PC-3 (cell line): ENCODE results near the gene GLB1L2.

Experiments
- CTCF ChIP-seq: fragments of 300-600 bp; sonication (generic); conservative IDR thresholded peaks from 2 replicates; pipeline ENCODE4 v1.5.1; 2017; ENCODE audit warnings: antibody characterized with exemption, low read depth, mild to moderate bottlenecking, low read length
- EZH2 ChIP-seq: fragments of 300-600 bp; sonication (generic); IDR thresholded peaks from one replicate; pipeline ENCODE4 v1.6.1; 2017; ENCODE audit warnings: antibody characterized with exemption, mild to moderate bottlenecking, low read length; ENCODE audit not compliant: unreplicated experiment
- EZH2phosphoT487 ChIP-seq: fragments of 300-600 bp; sonication (generic); IDR thresholded peaks from 2 replicates; pipeline ENCODE4 v1.6.1; 2018; ENCODE audit warnings: mild to moderate bottlenecking, antibody characterized with exemption, low read length, borderline replicate concordance

DNA sequence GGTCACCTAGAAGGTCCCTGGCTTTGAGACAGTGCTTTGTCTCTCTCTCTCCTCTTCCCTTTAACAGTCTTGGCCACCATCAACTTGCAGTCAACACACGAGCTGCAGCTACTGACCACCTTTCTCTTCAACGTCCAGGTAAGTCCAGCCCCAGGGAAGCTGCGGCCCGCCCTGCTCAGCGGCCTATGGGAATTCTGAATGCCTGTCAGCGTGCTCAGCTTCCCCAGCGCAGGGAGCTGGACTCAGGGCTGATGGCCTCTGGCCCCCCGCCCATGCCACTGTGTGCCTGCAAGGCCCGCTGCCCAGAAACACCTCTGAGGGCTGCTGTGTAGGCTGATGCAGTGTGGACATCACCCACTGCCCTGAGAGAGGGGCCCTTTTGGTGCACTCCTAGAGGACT, 32.5 kb downstream of the GLB1L2 start:
- TF ChIP-seq CTCF (no peak), EZH2 (no peak), EZH2phosphoT487 (no peak)
